Measurements from ENCODE around the gene CYP2D6.

CYP2D6 gene

DNA sequence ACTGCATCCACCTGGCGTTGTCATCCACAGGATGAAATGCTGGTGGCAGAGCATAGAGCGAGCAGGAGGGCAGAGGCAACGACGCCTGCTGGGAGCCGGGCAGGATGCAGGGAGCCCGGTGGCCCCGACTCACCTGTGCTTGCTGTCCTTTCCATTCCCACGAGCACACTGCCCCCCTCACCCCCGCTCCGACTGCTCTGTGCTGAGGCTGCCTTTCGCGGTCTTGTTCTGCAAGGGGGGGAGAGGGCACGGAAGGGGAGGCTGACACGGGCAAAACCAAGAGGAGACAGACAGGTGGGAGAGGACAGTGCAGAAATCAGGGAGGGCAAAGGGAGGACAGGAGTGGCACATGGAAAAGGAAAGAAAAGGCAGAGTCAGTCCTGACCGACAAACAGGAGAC is 37.9 kb upstream of the CYP2D6 start:
- TF ChIP-seq CTCF (IDR thresholded peaks at IDR 0.05; ENCODE audit: low read depth, low read length) = no peak
- Histone ChIP-seq H3K4me1 (peaks cover 23% of the 10 kb centered on the region), H3K9me3 (no peaks in the 10 kb centered on the region), H3K4me3 (ENCODE audit: low read depth, low read length) (no peak overlapping the region), H3K27me3 (no peaks in the 10 kb centered on the region), H3K36me3 (peaks cover 7% of the 10 kb centered on the region)
- DNase-seq = no peak

GRCh38 chr22:42167066-42167465 is 36.5 kb upstream of the CYP2D6 start:
- H3K9me3 ChIP-seq = no peaks in the 10 kb centered on the region
- no peaks in the 10 kb centered on the region for H3K27me3 ChIP-seq
- peaks cover 13% of the 10 kb centered on the region for H3K4me1 ChIP-seq
- no peak for TF ChIP-seq CTCF (IDR thresholded peaks at IDR 0.05; ENCODE audit: low read depth, low read length)
- H3K36me3 ChIP-seq = peaks cover 7% of the 10 kb centered on the region
- H3K4me3 ChIP-seq (ENCODE audit: low read depth, low read length) = no peak overlapping the region
- no peak for DNase-seq

- TF ChIP-seq CTCF (IDR thresholded peaks at IDR 0.05; ENCODE audit: low read depth, low read length) = no peak
- DNase-seq = no peak
- H3K4me3 ChIP-seq (ENCODE audit: low read depth, low read length) = no peak overlapping the region
- H3K36me3 ChIP-seq = peaks cover 7% of the 10 kb centered on the region; the same call in 1 of the 2 replicates
- H3K4me1 ChIP-seq = no peaks in the 10 kb centered on the region
- no peaks in the 10 kb centered on the region for H3K27me3 ChIP-seq
- no peaks in the 10 kb centered on the region for H3K9me3 ChIP-seq
These were observed 34.3 kb upstream of the CYP2D6 start for GRCh38 chr22:42164901-42165300.

DNA sequence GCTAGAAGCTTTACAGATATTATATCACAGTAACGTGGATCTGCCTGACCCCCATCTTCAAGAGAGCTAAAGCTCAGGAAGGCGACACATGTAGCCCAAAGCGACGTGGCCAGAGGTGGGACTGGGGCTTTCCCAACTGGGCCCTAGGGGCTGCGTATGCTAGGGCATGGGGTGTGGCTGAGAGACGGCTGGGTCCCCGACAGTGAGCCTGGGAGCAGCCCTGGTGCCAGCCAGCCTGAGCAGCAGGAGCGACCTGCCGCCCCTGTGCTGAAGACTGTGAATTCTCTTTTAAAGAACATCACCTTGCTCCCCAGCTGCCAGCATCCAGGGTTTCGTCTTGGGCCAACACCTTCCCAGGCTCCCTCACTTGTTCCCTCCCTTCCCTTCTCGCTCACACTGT is 32.9 kb upstream of the CYP2D6 start:
- DNase-seq = no peak
- no peak for TF ChIP-seq CTCF (IDR thresholded peaks at IDR 0.05; ENCODE audit: low read depth, low read length)
- no peaks in the 10 kb centered on the region for H3K4me1 ChIP-seq
- H3K9me3 ChIP-seq = no peaks in the 10 kb centered on the region
- H3K36me3 ChIP-seq = peaks cover 3% of the 10 kb centered on the region
- no peaks in the 10 kb centered on the region for H3K27me3 ChIP-seq
- H3K4me3 ChIP-seq (ENCODE audit: low read depth, low read length) = no peak overlapping the region

GRCh38 chr22:42162728-42163489 is 32.3 kb upstream of the CYP2D6 start:
- TF ChIP-seq CTCF (IDR thresholded peaks at IDR 0.05; ENCODE audit: low read depth, low read length) = no peak
- H3K27me3 ChIP-seq = no peaks in the 10 kb centered on the region
- no peaks in the 10 kb centered on the region; the same call in none of the 2 replicates for H3K36me3 ChIP-seq
- no peaks in the 10 kb centered on the region for H3K9me3 ChIP-seq
- no peaks in the 10 kb centered on the region for H3K4me1 ChIP-seq
- no peak overlapping the region for H3K4me3 ChIP-seq (ENCODE audit: low read depth, low read length)
- no peak for DNase-seq
